Tibial nerve (tissue), 4 donors: ENCODE results near the gene KIAA1217.

Experiments used
- EP300 ChIP-seq, 2 donors: sonication (generic); formaldehyde crosslinking; IDR thresholded peaks; one replicate each; pipeline ENCODE4 v1.6.1; 2017; ENCODE audit warnings: antibody characterized with exemption in 2 of 2, mild to moderate bottlenecking in 1 of 2
- TF ChIP-seq, protein P1 (sequence below), 5 experiments: fragments of 200-600 bp in 3 of 5; fragments of 450-650 bp in 2 of 5; sonication (generic) in 3 of 5; IDR thresholded peaks; one replicate each; pipeline ENCODE4 v1.5.1; 2016 to 2019; ENCODE audit warnings: antibody characterized with exemption in 5 of 5, mild to moderate bottlenecking in 3 of 5, moderate library complexity in 2 of 5

GRCh38 chr10:24515481-24515880, 306.5 kb downstream of the KIAA1217 start:
- no peak for TF ChIP-seq EP300 (IDR thresholded peaks at IDR 0.05)
- TF ChIP-seq, protein P1, sequence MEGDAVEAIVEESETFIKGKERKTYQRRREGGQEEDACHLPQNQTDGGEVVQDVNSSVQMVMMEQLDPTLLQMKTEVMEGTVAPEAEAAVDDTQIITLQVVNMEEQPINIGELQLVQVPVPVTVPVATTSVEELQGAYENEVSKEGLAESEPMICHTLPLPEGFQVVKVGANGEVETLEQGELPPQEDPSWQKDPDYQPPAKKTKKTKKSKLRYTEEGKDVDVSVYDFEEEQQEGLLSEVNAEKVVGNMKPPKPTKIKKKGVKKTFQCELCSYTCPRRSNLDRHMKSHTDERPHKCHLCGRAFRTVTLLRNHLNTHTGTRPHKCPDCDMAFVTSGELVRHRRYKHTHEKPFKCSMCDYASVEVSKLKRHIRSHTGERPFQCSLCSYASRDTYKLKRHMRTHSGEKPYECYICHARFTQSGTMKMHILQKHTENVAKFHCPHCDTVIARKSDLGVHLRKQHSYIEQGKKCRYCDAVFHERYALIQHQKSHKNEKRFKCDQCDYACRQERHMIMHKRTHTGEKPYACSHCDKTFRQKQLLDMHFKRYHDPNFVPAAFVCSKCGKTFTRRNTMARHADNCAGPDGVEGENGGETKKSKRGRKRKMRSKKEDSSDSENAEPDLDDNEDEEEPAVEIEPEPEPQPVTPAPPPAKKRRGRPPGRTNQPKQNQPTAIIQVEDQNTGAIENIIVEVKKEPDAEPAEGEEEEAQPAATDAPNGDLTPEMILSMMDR (IDR thresholded peaks at IDR 0.05) = no peak
